Activated CD4-positive, CD25-positive, alpha-beta regulatory T cell (primary cell): ENCODE data around the gene TXLNB.
"Not testable (repeated sequence)": the region's sequence is repeated elsewhere in the genome, so short reads cannot be mapped to it uniquely, and the experiment has no call there.

Experiments
- DNase-seq, 4 experiments: peaks; one replicate each; lab custom pipeline; 2025; lab: John Stamatoyannopoulos, UW

Gene TXLNB

DNA sequence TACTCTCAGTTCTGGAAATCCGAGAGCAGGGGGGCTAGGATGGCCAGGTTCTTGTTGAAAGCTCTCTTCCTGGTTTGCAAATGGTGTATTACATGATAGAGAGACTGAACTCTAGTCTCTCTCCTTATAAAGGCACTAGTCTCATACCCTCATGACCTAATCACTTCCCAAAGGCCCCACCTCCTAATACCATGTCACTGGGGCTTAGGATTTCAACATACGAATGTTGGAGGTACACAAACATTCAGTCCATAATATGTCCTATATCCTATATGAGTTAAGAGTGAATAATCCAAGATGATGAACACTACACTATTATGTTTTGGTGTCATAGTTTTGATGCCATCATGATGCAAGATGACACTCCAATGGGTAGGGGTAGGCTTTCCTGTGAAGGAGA is 20.0 kb upstream of the TXLNB start:
- DNase-seq, result no peak

DNA sequence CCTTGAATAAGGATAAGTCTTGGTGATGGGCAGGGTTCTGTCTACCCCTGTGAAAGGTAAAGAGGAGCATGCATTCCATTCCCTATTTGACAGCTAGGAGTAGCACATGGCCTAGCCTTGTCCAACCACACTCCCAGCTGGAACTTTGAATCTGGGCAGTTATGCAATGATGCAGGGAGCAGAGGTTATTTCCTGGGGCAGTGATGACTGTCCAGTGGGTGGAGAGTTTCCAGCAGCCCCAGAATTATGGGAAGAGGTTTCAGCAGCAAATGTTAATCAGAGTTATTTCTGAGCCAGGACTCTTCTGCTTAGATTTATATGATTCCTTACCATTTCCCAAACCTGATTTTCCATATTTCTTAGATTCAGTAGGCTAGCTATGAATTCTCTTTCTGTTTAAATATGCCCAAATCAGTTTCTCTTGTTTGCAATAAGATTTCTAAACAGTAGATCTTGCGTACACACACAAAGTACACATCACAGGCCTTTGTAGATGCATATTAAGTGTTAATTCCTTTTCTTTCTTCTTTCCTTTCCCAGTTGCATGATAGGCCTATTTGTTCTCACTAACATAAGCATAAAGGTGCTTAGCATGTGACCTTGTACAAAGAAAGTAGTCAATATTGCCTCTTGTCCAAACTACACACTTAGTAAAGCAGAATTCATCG is 17.3 kb upstream of the TXLNB start:
- DNase-seq, result no peak

DNA sequence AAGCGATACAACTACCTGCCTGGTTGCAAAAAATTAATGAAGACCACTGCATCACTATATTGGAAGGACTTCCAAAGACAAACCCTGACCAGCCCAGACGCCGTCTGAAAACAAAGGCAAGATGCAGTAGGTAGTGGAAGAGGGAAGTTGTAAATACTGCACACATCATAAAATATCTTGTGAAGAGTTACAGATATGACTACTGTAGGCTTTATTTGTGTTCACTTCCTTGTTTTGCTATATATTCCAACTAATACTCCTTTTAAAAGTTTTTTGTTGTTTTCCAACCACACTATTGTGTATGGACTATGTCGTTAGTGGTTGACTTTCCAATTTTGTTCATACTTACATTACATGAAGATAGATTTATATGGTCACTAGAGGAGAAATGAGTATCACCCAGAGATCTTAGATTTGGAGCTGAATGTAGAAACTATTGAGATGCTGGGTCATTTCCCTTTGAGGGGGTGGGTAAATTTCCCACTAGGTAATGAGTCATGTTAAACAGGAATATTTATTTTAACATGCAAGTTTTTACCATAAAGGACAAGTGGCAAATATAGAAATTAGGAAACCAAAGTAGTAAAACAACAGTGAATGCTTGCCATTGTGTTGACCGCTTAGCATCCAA is 16.6 kb upstream of the TXLNB start:
- DNase-seq, result no peak

DNA sequence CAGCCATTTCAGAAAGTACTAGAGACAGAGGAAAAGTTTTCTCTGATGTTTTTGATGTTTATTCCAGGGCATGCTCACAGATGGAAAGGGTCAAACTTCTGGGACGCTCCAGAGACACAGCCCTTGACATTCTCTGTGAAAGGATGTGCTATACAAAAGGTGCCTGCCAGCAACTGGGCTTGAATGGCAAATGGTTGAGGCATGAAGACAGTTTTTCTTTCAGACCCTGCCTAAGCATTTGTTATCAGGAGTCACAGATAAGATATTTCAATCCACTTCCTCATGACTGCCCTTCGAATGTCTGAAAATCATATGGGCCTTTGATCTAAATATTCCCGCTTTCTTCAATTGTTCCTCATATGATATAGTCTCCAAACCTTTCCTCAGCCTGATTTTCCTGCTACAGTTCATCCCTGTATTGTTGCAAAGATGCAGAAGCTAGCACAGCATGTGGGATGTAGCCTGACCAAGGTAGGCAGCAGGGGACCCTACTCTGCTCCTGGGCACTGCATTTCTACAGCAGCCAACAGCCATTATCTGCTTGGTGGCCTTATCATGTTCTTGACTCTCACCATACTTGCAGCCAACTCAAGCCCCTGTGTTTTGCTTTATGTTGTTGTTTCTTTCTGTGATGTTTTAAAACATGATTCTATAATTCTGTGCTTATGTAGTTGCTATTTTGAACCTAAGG is 14.6 kb upstream of the TXLNB start:
- no peak for DNase-seq

DNA sequence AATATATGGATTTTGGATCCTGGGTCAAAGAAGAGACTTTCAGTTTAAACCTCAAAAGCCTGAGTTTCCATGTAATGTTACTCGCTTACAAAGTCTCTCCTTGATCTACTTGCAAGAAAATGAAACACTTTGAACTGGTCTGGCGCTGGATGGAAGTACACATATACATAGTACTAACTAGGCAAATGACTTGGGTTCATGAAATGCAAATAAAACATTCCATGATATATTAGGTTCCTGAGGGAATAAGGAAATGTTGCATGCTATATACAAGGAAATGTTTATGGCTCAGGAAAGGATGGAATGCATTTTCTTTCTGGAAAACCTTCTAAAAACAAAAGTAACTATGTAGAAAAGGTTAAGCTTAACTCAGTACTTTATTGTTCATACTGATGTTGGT is 11.4 kb upstream of the TXLNB start:
- DNase-seq, result no peak

DNA sequence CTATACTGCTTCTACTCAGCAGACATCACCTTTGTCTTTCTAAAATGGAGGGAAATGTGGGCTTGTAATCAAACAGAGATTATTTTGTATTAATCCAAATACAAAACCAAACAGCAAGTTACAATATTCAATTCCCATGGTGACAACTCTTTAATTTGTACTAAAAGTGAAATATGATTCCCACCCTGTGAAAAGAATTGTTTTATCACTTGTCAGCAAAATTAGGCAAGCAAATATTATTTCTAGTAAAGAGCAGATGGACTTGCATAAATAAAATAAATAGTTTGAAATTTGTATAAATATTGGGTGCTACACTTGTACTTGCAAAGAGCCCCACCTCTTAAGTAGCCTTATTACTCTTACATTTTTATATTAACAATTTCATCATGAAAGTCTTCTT is 6.1 kb upstream of the TXLNB start:
- DNase-seq, result no peak

DNA sequence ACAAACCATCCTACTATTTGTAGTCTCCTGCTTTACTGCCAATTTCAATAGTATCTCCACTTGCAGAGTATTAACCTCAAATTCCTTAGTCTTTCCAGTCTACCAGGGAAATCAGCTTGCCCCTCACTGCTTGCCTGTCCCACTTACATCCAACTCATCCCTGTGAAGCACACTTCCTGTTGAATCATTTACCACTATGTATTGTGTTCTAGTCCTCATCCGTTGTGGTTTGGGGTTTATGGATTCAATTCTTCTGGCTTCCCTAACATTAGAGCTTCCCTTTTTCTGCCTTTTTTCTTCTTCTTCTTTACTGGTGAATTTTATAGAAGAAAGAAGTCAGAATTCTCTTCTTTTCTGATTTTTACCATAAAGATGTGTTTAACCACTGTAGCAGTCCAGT is 5.1 kb upstream of the TXLNB start:
- DNase-seq, result no peak

DNA sequence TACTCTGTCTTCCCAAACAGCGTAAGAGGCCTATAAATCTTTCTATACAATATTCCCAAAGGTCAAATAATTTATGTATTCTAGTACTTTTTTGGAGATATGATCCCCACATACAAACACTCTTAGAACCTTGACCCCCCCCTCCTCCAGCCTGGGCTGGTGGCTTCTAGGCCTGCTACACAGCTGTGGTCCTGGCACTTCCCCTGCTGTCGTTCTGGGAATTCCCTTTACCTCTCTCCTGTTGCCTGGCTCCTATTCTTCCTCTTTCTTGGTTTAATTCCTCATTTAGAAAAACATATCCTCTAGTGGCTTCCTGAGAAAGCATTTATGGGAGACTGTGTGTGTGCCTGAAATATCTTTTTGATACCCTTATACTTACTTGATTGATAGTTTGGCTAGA is 4.1 kb upstream of the TXLNB start:
- no peak for DNase-seq

DNA sequence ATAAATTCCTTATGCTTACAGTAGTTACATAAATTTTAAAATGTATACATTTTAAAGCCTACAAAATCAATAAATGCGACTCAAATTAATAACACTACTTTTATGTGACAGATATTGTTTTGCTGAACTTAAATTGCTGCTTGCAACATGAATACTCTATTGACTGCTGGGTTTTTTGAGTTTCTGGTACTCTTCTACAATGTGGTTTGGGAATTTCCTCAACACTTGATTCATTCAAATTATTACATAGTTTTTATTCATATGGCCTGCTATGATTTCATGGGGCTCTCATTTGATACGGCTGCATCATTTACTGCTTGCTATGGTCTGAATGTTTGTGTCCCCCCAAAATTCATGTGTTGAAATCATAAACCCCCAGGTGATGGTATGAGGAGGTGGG is 2.3 kb upstream of the TXLNB start:
- DNase-seq, result no peak

DNA sequence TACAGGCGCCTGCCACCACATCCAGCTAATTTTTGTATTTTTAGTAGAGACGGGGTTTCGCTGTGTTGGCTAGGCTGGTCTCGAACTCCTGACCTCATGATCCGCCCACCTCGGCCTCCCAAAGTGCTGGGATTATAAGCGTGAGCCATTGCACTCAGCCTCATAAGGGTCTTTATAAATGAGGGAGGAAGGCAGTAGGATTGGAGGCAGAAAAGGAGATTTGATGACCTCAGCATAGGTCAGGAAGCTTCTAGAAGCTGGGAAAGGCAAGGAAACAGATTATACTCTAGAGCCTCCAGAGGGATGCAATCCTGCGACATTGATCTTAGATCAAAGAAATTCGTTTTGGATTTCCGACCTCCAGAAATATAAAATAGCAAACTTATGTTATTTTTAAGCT is 1.4 kb upstream of the TXLNB start:
- DNase-seq, result not testable (repeated sequence)

DNA sequence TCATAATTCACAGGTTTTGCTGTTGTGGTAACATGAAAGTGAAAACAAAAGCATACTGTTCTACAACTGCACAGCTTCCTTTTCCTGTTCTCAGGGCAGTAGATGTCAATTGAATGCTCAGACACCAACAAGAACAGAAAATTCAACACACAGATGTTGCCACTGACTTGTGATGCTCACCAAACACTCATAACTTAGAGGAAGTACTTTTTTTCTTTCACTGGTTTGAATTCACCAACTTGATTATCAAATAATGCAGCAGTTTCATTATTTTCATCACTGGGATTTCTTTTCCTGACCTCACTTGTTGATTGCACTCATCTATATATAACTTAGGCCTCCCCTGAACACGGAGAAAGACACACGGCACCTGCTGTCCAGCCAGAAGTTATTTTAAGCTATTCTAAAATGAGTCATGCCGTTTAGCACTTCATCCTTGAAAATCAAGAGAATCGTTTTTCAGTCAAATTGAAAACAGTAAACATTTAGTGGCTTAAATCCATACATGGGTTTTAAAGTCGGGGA is 949 bp downstream of the TXLNB start:
- DNase-seq, result no peak

DNA sequence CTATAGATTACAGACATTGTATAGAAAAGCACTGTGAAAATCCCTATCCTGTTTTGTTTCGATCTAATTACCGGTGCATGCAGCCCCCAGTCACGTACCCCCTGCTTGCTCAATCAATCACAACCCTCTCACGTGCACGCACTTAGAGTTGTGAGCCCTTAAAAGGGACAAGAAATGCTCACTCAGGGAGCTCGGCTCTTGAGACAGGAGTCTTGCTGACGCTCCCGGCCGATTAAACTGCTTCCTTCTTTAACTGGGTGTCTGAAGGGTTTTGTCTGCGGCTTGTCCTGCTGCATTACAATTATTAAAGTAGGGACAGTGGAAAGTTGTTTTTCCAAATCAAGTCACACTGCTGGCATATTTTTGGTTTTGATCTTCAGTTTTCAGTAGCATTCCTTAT is 2.6 kb downstream of the TXLNB start:
- no peak for DNase-seq

DNA sequence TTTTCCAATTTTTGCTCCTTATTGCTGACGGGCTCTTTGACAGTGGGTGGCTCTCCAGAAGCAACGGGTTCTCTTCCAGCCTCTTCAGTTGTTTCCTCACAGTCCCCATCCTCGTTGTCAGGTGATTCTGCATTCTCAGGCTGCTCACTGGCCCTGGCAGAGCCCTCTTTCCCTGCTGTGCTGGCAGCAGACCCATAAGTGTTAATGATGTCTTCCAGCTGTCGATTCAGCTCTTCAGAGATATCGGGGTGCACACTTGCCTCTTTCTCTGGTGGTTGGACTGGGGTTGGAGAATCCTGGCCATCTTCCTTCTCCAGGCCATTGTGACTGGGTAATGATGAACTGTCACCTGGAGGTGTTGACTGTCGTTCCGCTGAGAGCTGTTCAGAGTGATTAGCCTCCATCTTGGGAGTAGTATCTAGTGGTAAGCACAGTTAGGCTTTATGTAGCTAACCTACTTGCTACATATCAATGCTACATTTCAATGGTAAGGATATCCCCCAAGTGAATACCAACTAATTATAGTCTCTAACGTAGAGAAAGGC is 3.2 kb downstream of the TXLNB start:
- DNase-seq, result no peak

DNA sequence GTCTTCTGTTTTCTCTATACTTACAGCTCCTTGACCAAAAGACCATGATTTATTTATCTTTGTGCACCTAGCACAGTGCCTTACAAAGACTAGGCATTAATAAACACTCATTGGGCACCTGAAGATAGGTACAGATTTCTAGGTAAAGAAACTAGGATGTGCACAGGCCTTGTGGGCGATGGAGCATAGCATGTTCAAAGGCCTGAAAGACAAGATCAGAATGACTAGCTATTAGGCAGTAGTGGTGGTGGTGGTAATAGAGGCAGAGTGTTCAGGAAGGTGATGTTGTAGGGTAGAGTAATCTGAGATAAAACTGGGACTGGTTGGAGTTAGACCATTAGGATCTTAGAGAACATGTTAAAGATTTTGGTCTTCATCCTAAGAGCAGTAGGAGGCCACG is 3.9 kb downstream of the TXLNB start:
- no peak for DNase-seq

DNA sequence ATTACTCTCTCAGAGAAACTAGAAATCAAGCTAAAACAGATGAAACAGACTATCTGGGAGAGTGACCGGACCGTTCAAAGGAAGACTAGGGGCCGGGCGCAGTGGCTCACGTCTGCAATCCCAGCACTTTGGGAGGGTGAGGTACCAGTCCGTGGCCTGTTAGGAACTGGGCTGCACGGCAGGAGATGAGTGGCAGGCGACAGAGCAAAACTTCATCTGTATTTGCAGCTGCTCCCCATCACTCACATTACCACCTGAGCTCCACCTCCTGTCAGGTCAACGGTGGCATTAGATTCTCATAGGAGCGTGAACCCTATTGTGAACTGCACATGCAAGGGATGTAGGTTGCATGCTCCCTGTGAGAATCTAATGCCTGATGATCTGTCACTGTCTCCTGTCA is 5.4 kb downstream of the TXLNB start:
- not testable (repeated sequence) for DNase-seq

DNA sequence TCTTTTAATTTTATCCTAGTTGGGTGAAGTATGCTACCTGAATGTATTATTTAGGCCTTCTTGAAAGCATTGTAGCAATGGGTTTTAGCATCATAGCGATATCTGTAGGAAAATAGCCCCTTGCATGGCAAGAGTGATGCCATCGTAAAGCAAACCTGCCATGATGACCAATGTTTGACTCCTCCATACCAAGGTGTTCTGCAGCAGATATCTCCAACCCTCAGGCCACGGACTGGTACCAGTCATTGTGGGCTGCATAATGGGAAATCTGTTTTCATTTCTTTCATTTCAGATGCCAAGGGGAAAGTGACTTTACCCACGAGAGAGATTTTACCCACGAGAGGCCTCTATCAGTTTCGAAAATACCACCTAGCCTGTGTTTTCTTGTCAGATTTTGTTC is 6.2 kb downstream of the TXLNB start:
- DNase-seq, result no peak

DNA sequence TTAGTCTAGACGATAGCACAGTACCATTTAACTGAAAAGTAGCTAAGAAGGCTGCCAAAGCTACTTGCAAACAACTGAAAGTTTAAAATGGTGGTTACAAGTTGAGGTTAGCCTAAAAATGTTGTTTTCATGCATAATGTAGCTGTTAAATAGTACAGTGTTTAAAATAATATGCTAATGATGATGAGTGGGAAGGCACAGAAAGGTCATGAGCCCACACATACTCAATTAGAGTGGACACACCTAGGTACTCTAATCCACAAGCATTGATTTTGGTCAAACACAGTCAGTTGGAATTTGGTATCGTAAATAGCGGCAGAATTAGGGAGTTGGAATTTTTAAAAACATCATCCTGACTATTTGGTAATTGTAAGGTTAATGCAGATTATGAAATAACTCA is 7.0 kb downstream of the TXLNB start:
- DNase-seq, result no peak

DNA sequence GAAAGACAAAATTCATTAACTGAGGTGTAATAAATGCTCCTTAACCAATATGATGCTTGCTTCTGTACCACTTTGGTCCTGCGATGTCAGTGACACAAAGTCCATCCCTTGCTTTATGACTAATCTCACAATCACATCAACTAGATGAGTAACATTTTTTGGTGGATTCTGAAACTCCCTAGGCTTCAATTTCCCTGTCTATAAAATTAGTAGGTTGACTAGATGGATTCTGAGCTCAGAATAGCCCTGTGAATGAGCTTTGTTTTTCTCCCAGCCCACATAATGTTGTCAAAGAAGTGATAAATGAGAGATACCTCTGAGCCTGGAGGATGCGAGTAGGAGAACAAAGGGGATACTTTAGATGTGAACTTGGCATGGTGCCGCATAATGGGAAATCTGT is 9.1 kb downstream of the TXLNB start:
- DNase-seq, result no peak

DNA sequence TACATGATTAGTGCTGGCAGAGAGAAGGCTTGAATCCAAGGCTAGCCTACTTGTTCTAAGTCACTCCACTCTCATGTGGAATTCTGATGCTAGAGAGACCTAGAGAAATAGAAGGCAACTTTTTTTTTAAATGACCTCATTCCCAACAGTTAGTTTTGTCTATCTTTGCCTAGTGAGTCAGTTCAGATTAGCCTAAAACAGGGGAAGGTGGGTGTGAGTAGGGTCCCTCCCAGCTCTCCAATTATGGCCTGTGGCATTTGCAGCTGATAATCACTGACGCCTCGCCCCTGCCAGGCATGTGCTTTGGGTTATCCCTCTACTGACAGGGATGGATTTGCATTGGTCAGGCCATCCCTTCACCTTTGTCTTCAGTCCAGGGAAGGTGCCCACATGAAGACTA is 13.6 kb downstream of the TXLNB start:
- DNase-seq, result no peak

DNA sequence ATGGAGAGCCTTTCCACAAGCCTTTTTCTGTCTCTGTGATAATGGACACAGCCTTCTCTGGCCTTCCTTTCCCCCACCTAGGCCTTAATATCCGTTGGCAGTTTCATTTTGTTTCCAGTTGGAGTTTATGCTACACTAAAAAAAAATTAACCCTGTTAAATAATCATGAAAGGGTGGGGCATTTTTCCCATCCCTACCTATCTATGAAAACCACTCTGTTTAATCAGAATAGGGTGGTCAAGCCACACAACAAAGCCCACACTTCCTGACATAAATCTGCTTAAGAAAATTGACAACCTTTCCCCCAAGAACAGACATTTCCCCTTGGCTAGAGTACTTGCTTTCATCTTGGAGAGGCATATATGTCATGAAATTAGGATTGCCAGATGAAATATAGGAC is 14.2 kb downstream of the TXLNB start:
- DNase-seq, result no peak

DNA sequence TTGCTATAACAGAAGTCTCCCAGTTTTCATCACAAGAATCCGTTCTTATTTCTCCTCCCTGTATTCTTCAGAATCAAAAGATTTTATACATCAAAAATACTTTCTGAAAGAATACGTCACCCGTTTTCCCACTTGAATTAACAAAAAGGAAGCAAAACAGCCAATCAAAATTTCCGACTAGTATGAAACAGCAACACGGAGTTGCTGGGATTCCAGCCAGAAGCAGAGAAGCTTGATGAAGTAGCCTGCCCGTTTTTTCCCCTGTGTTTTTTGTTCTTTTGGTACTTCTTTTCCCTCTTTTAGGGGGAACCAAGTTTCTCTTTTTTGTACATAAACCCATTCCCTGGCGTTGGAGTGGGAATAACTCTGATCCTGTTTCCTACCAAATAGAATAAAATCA is 14.6 kb downstream of the TXLNB start:
- no peak for DNase-seq

DNA sequence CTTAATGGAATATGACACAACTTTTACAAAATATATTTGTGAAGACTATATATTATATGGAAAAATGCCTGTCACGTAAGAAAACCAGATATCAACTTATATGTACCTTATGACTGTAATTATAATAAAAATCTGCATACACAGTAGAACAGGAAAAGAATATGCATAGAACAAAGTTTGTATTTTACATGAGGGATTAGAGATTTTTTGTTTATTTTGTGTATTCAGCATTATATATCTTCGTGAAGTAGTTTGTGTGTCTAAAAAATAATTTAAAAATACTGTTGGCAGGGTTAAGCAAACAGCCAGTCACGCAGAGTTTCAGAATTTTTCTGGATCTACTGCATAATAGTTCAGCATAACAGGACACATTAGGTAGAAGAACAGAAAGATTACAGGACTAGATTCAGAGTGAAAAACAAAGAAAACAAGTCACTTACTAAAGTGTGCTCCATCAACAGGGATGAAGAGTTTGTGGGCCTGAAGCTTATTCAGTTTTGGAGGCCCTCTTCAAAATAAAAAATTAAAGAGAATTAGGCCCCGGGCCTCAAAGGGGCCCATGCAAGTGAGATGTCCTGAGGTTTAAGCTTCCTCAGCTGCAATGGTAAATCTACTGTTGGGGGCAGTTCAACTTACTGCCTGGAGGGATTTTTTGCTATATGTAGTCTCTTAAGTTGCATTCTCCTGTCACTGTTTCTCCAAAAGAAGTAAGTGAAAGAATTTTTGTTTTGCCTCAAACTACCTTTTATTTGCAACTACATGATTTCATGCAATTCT is 16.3 kb downstream of the TXLNB start:
- DNase-seq, result no peak
